ENCODE data around the gene CD79B.

DNA sequence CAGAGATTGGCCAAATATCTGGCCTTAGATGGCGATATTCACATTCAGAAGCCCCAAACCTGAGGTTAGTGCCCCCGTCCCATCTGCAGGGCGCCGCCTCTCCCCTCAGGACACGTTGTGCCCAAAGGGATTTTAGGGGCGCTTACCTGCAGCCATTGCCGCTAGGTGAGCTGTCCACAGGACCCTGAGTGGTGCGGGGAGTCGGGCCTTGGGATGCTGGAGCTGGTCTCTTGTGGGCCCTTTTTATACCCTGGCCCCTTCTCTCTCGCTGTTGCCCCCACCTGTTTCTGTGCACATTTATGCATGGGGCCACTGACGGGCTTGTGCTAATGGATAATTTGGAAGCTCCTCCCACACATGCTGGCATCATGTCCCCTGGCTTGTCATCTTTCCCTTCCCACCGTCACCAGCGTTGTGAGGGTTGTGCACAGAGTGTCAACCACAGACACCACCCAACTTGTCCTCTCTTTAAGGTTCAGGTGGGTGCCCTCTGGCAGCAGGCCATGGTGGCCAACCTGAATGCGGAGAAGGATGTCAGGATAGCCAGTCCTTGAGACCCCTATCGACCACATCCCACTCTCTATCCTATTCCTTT, 21.0 kb downstream of the CD79B start, which contains the start of gene CSHL1:
- TF ChIP-seq, protein P1, sequence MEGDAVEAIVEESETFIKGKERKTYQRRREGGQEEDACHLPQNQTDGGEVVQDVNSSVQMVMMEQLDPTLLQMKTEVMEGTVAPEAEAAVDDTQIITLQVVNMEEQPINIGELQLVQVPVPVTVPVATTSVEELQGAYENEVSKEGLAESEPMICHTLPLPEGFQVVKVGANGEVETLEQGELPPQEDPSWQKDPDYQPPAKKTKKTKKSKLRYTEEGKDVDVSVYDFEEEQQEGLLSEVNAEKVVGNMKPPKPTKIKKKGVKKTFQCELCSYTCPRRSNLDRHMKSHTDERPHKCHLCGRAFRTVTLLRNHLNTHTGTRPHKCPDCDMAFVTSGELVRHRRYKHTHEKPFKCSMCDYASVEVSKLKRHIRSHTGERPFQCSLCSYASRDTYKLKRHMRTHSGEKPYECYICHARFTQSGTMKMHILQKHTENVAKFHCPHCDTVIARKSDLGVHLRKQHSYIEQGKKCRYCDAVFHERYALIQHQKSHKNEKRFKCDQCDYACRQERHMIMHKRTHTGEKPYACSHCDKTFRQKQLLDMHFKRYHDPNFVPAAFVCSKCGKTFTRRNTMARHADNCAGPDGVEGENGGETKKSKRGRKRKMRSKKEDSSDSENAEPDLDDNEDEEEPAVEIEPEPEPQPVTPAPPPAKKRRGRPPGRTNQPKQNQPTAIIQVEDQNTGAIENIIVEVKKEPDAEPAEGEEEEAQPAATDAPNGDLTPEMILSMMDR (IDR thresholded peaks at IDR 0.05) = no peak
- TF ChIP-seq POLR2A (IDR thresholded peaks at IDR 0.05) = no peak

All from heart left ventricle (tissue), 13 donors.